GM21381 (cell line): Measurements from ENCODE around the gene GPR17.

Source experiments
- ATAC-seq: cut with Tn5 transposase; IDR thresholded peaks from one replicate; pipeline ENCODE4 v1.9.1; 2021; ENCODE audit warnings: mild to moderate bottlenecking, moderate library complexity; ENCODE audit not compliant: unreplicated experiment

The GPR17 gene

GRCh38 chr2:127640082-127641072 lies 5.6 kb upstream of the GPR17 start:
- ATAC-seq = no peak

- ATAC-seq = no peak
Measured at GRCh38 chr2:127641133-127641532, 4.8 kb upstream of the GPR17 start.

- ATAC-seq = no peak
Measured at GRCh38 chr2:127641846-127642507, 4.0 kb upstream of the GPR17 start.

GRCh38 chr2:127642706-127643438 lies 3.1 kb upstream of the GPR17 start:
- no peak for ATAC-seq

GRCh38 chr2:127643439-127644065 lies 2.4 kb upstream of the GPR17 start:
- ATAC-seq = no peak

- no peak for ATAC-seq
Measured at GRCh38 chr2:127644066-127645025, 1.6 kb upstream of the GPR17 start.

GRCh38 chr2:127645026-127645394 lies 943 bp upstream of the GPR17 start:
- no peak for ATAC-seq

GRCh38 chr2:127646487-127647241 lies 711 bp downstream of the GPR17 start:
- ATAC-seq = no peak

- ATAC-seq = no peak
Measured at GRCh38 chr2:127647242-127648190, 1.6 kb downstream of the GPR17 start.

GRCh38 chr2:127648321-127648720 lies 2.4 kb downstream of the GPR17 start:
- ATAC-seq = no peak

GRCh38 chr2:127649100-127649611 lies 3.2 kb downstream of the GPR17 start:
- ATAC-seq = no peak

- ATAC-seq = no peak
Measured at GRCh38 chr2:127649684-127650040, 3.7 kb downstream of the GPR17 start.

- ATAC-seq = no peak
Measured at GRCh38 chr2:127650041-127650784, 4.3 kb downstream of the GPR17 start.

- no peak for ATAC-seq
Measured at GRCh38 chr2:127650785-127651380, 4.9 kb downstream of the GPR17 start.

GRCh38 chr2:127651381-127651809 lies 5.4 kb downstream of the GPR17 start:
- ATAC-seq = no peak

GRCh38 chr2:127651971-127652550 lies 6.1 kb downstream of the GPR17 start:
- no peak for ATAC-seq
